H9 (cell line): ENCODE data around the gene CRAT. TPM values are rescaled to one million over a fixed set of nuclear protein-coding genes. Genes with fewer than 3 reads are reported as not detected.

ENCODE experiments used
- DNase-seq: peaks from one replicate; pipeline ENCODE4 v3.0.0-alpha.2; 2017
- H2AFZ ChIP-seq: one replicate; pipeline ENCODE4 v1.6.1; 2013; ENCODE audit warnings: mild to moderate bottlenecking, low read length, control low read depth, moderate library complexity
- H2AK5ac ChIP-seq: 2 replicates; pipeline ENCODE4 v1.6.1; 2013; ENCODE audit warnings: low read length, control low read depth, mixed read lengths; ENCODE audit not compliant: insufficient read length
- H2BK120ac ChIP-seq: one replicate; pipeline ENCODE4 v1.6.1; 2013; ENCODE audit warnings: low read depth, mild to moderate bottlenecking, low read length, control low read depth, inconsistent platforms; ENCODE audit not compliant: poor library complexity, severe bottlenecking
- H2BK12ac ChIP-seq: 2 replicates; pipeline ENCODE4 v1.6.1; 2013; ENCODE audit warnings: low read length, control low read depth, mixed read lengths, low read depth; ENCODE audit not compliant: insufficient read length
- H2BK15ac ChIP-seq: 2 replicates; pipeline ENCODE4 v1.6.1; 2013; ENCODE audit warnings: low read depth, low read length, control low read depth
- H2BK20ac ChIP-seq: one replicate; pipeline ENCODE4 v1.6.1; 2013; ENCODE audit warnings: low read depth, mild to moderate bottlenecking, low read length, control low read depth, inconsistent platforms; ENCODE audit not compliant: poor library complexity, severe bottlenecking
- H2BK5ac ChIP-seq: 2 replicates; pipeline ENCODE4 v1.6.1; 2013; ENCODE audit warnings: low read length, control low read depth, mixed read lengths; ENCODE audit not compliant: insufficient read length
- H3K14ac ChIP-seq: 2 replicates; pipeline ENCODE4 v1.6.1; 2013; ENCODE audit warnings: low read length, control low read depth; ENCODE audit not compliant: insufficient read depth
- H3K18ac ChIP-seq: 2 replicates; pipeline ENCODE4 v1.6.1; 2013; ENCODE audit warnings: low read depth, mild to moderate bottlenecking, mixed read lengths, low read length, control low read depth; ENCODE audit not compliant: insufficient read length
- H3K23ac ChIP-seq: 2 replicates; pipeline ENCODE4 v1.6.1; 2013; ENCODE audit warnings: low read length, control low read depth, mixed read lengths, low read depth; ENCODE audit not compliant: insufficient read length
- H3K23me2 ChIP-seq: 2 replicates; pipeline ENCODE4 v1.6.1; 2013; ENCODE audit warnings: low read depth, mild to moderate bottlenecking, mixed read lengths, low read length, control low read depth; ENCODE audit not compliant: insufficient read length, poor library complexity, severe bottlenecking
- H3K27ac ChIP-seq: 2 replicates; pipeline ENCODE4 v1.5.1; 2013; ENCODE audit warnings: low read length, control low read depth, mixed read lengths, low read depth; ENCODE audit not compliant: insufficient read length
- H3K27me3 ChIP-seq: 2 replicates; pipeline ENCODE4 v1.6.1; 2013; ENCODE audit warnings: low read length, control low read depth, inconsistent platforms; ENCODE audit not compliant: insufficient read depth
- H3K4ac ChIP-seq: 2 replicates; pipeline ENCODE4 v1.6.1; 2013; ENCODE audit warnings: low read depth, mild to moderate bottlenecking, control low read depth, inconsistent platforms, low read length, moderate library complexity
- H3K4me1 ChIP-seq: 2 replicates; pipeline ENCODE4 v1.6.1; 2013; ENCODE audit warnings: low read length, control low read depth, inconsistent platforms; ENCODE audit not compliant: insufficient read depth
- H3K4me2 ChIP-seq: 2 replicates; pipeline ENCODE4 v1.6.1; 2013; ENCODE audit warnings: low read length, control low read depth, mixed read lengths; ENCODE audit not compliant: insufficient read length, insufficient read depth
- H3K56ac ChIP-seq: 2 replicates; pipeline ENCODE4 v1.6.1; 2013; ENCODE audit warnings: low read depth, mild to moderate bottlenecking, mixed read lengths, low read length, control low read depth; ENCODE audit not compliant: insufficient read length
- H3K79me1 ChIP-seq: 2 replicates; pipeline ENCODE4 v1.6.1; 2013; ENCODE audit warnings: low read depth, mild to moderate bottlenecking, moderate library complexity, low read length, control low read depth, inconsistent platforms; ENCODE audit not compliant: insufficient read depth, poor library complexity, severe bottlenecking
- H3K79me2 ChIP-seq: 2 replicates; pipeline ENCODE4 v1.6.1; 2013; ENCODE audit warnings: low read length, control low read depth, inconsistent platforms; ENCODE audit not compliant: insufficient read depth
- H3K9ac ChIP-seq: 2 replicates; pipeline ENCODE4 v1.6.1; 2013; ENCODE audit warnings: low read length, control low read depth, mixed read lengths; ENCODE audit not compliant: insufficient read length; ENCODE audit errors: extremely low read depth
- H3K9me3 ChIP-seq: one replicate; pipeline ENCODE4 v1.6.1; 2013; ENCODE audit warnings: low read depth, low read length, inconsistent platforms; ENCODE audit not compliant: control insufficient read depth
- H3T11ph ChIP-seq: one replicate; pipeline ENCODE4 v1.6.1; 2013; ENCODE audit warnings: mild to moderate bottlenecking, low read length, control low read depth, inconsistent platforms
- H4K20me1 ChIP-seq: one replicate; pipeline ENCODE4 v1.6.1; 2013; ENCODE audit not compliant: control insufficient read depth, insufficient read length, insufficient read depth
- H4K5ac ChIP-seq: 2 replicates; pipeline ENCODE4 v1.6.1; 2013; ENCODE audit warnings: low read depth, mild to moderate bottlenecking, mixed read lengths, low read length, control low read depth; ENCODE audit not compliant: insufficient read length
- H4K8ac ChIP-seq: replicated peaks from 2 replicates; pipeline ENCODE4 v1.6.1; 2013; ENCODE audit warnings: low read length, control low read depth, mixed read lengths, low read depth; ENCODE audit not compliant: insufficient read length
- H4K91ac ChIP-seq: 2 replicates; pipeline ENCODE4 v1.6.1; 2013; ENCODE audit warnings: low read depth, mild to moderate bottlenecking, moderate library complexity, mixed read lengths, low read length, control low read depth; ENCODE audit not compliant: insufficient read length
- H3K27ac Mint-ChIP-seq, 3 experiments: 2 replicates in 2 of 3; 3 replicates in 1 of 3; pipeline ENCODE4 v1.8.0; 2020 to 2021; ENCODE audit warnings: mixed read lengths in 3 of 3, mild to moderate bottlenecking in 1 of 3, moderate library complexity in 1 of 3
- H3K27me3 Mint-ChIP-seq: 2 replicates; pipeline ENCODE4 v1.8.0; 2021; ENCODE audit warnings: low read depth, mild to moderate bottlenecking, moderate library complexity, mixed read lengths
- H3K36me3 Mint-ChIP-seq, 3 experiments: 2 replicates in 2 of 3; 3 replicates in 1 of 3; pipeline ENCODE4 v1.8.0; 2020 to 2021; ENCODE audit warnings: low read depth in 3 of 3, mixed read lengths in 3 of 3; ENCODE audit not compliant: insufficient read depth in 1 of 3
- H3K4me1 Mint-ChIP-seq, 2 experiments: 2 replicates each; pipeline ENCODE4 v1.8.0; 2020; ENCODE audit warnings: mixed read lengths in 2 of 2
- H3K4me3 Mint-ChIP-seq, 2 experiments: 2 replicates in 1 of 2; 3 replicates in 1 of 2; pipeline ENCODE4 v1.8.0; 2020 to 2021; ENCODE audit warnings: mild to moderate bottlenecking in 2 of 2, mixed read lengths in 2 of 2, moderate library complexity in 1 of 2
- H3K9me3 Mint-ChIP-seq, 2 experiments: 2 replicates in 1 of 2; 3 replicates in 1 of 2; pipeline ENCODE4 v1.8.0; 2020; ENCODE audit warnings: mild to moderate bottlenecking in 2 of 2, mixed read lengths in 2 of 2, moderate library complexity in 1 of 2
- WGBS: extraction: QIAGEN DNeasy Blood & Tissue Kit; methylation state at CpG from one replicate; pipeline ENCODE4 v1.1.7; 2013; ENCODE audit warnings: missing lambda C conversion rate, low lambda C conversion rate, mixed read lengths; ENCODE audit not compliant: insufficient read length; ENCODE audit errors: extremely low coverage; 5-methylcytosine and 5-hydroxymethylcytosine counted together
- total RNA-seq: library from RNA; stranded (reverse); gene quantifications from 2 replicates; pipeline ENCODE4 v1.2.1, GENCODE V29; 2021
- TF ChIP-seq, protein P1 (sequence below): fragments of 200-600 bp; sonication (generic); conservative IDR thresholded peaks from 3 replicates; pipeline ENCODE4 v1.8.0; 2021; ENCODE audit warnings: antibody characterized with exemption, mild to moderate bottlenecking

Gene CRAT
- total RNA-seq, 1 experiment from 2014 or later = 15.0 TPM

DNA sequence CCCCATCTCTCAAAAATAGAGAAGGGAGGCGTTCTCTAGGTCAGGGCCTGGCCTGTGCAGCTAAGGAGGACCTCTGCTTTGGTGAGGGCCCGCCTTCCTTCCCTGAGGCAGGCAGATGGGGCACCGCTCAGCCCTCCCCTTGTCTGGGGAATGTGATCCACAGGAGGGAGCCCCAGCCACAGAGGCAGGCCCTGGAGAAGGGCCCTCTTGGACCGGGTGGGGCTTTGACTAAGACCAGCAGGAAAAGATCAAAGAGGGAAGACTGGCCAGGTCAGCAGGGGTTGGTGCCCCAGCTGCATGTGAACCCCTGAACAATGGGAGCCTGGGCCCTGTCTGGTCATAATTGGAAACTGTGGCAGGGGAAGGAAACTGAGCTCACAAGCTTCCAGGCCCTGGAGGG lies 22.5 kb upstream of the CRAT start:
- no peaks in the 10 kb centered on the region for H3K79me1 ChIP-seq
- no peak overlapping the region for H3K4me3 Mint-ChIP-seq
- no peak overlapping the region for H3K27ac Mint-ChIP-seq
- H2BK12ac ChIP-seq = no peak overlapping the region
- no peak overlapping the region for H3K18ac ChIP-seq
- TF ChIP-seq, protein P1, sequence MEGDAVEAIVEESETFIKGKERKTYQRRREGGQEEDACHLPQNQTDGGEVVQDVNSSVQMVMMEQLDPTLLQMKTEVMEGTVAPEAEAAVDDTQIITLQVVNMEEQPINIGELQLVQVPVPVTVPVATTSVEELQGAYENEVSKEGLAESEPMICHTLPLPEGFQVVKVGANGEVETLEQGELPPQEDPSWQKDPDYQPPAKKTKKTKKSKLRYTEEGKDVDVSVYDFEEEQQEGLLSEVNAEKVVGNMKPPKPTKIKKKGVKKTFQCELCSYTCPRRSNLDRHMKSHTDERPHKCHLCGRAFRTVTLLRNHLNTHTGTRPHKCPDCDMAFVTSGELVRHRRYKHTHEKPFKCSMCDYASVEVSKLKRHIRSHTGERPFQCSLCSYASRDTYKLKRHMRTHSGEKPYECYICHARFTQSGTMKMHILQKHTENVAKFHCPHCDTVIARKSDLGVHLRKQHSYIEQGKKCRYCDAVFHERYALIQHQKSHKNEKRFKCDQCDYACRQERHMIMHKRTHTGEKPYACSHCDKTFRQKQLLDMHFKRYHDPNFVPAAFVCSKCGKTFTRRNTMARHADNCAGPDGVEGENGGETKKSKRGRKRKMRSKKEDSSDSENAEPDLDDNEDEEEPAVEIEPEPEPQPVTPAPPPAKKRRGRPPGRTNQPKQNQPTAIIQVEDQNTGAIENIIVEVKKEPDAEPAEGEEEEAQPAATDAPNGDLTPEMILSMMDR = no peak
- no peak overlapping the region for H3K9ac ChIP-seq
- no peak overlapping the region for H2AFZ ChIP-seq
- peaks cover 2% of the 10 kb centered on the region; the same call in 1 of the 2 replicates for H3K79me2 ChIP-seq
- H3K27me3 ChIP-seq = no peaks in the 10 kb centered on the region
- no peaks in the 10 kb centered on the region for H3K4me1 ChIP-seq
- H4K5ac ChIP-seq = no peak overlapping the region
- no peak overlapping the region for H3K4ac ChIP-seq
- H3K23ac ChIP-seq = no peak overlapping the region
- no peaks in the 10 kb centered on the region for H3K9me3 Mint-ChIP-seq
- no peak overlapping the region for H3K14ac ChIP-seq
- no peak for DNase-seq
- no CpG with 5 or more reads among the region's 4 CpGs for WGBS
- H2AK5ac ChIP-seq = no peak overlapping the region
- H3K36me3 Mint-ChIP-seq = peaks cover 21 to 77% (median 72%) of the 10 kb centered on the region in 3 experiments
- no peak overlapping the region for H3K27ac ChIP-seq
- H2BK20ac ChIP-seq = no peak overlapping the region
- no peaks in the 10 kb centered on the region for H3K27me3 Mint-ChIP-seq
- no peaks in the 10 kb centered on the region for H3K23me2 ChIP-seq
- H3K4me2 ChIP-seq = no peak overlapping the region
- no peak overlapping the region for H2BK5ac ChIP-seq
- no peak overlapping the region for H4K91ac ChIP-seq
- H3K56ac ChIP-seq = no peak overlapping the region
- peaks cover 0 to 3% of the 10 kb centered on the region in 2 experiments; a peak in 1 of 4 replicates for H3K4me1 Mint-ChIP-seq
- H3T11ph ChIP-seq = no peak overlapping the region
- no peak overlapping the region for H2BK120ac ChIP-seq
- H2BK15ac ChIP-seq = no peak overlapping the region
- no peak overlapping the region for H4K8ac ChIP-seq
- H3K9me3 ChIP-seq = no peaks in the 10 kb centered on the region
- no peaks in the 10 kb centered on the region for H4K20me1 ChIP-seq
